Ectodermal cell (in vitro differentiated cells): Measurements from ENCODE around the gene DLX3.

Experiments used
- H3K27ac ChIP-seq: 2 replicates; pipeline ENCODE4 v1.7.0; 2013; ENCODE audit warnings: mild to moderate bottlenecking, low read depth, low read length; ENCODE audit not compliant: insufficient read depth, poor library complexity, severe bottlenecking
- H3K27me3 ChIP-seq: 2 replicates; pipeline ENCODE4 v1.7.0; 2013; ENCODE audit warnings: mild to moderate bottlenecking, low read length; ENCODE audit not compliant: insufficient read depth, control insufficient read depth, poor library complexity, severe bottlenecking
- H3K36me3 ChIP-seq: one replicate; pipeline ENCODE4 v1.7.0; 2013; ENCODE audit warnings: low read length; ENCODE audit not compliant: control insufficient read depth, insufficient read depth
- H3K4me1 ChIP-seq: one replicate; pipeline ENCODE4 v1.7.0; 2013; ENCODE audit warnings: low read length; ENCODE audit not compliant: control insufficient read depth, insufficient read depth
- H3K4me3 ChIP-seq: 2 replicates; pipeline ENCODE4 v1.7.0; 2013; ENCODE audit warnings: low read depth, low read length, control low read depth; ENCODE audit not compliant: insufficient read depth
- H3K9me3 ChIP-seq: 2 replicates; pipeline ENCODE4 v1.7.0; 2013; ENCODE audit warnings: mild to moderate bottlenecking, low read length, moderate library complexity; ENCODE audit not compliant: control insufficient read depth
- WGBS, 2 experiments: methylation state at CpG; one replicate each; pipeline ENCODE4 v1.1.7; 2013; ENCODE audit warnings: missing lambda C conversion rate in 2 of 2; 5-methylcytosine and 5-hydroxymethylcytosine counted together

Gene DLX3

DNA sequence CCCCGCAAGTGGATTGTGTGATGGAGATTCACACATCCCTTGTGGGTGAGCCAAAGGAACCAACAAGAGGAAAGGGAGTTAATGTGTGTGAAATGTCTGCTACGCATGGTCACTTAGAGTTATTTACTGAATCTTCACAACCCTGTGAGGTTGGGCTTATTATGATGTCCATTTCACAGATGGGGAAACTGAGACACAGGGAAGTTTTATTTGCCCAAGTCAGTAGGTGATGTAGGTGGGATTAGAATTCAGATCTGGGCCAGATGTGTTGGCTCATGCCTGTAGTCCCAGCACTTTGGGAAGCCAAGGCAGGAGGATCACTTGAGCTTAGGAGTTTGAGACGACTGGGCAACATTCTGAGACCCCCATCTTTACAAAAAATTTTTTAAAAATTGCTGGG, 37.7 kb downstream of the DLX3 start:
- WGBS, 2 experiments = 89 to 95% methylated on average over 3 of the region's 3 CpGs
- Histone ChIP-seq H3K9me3 (no peaks in the 10 kb centered on the region), H3K27ac (no peak overlapping the region), H3K27me3 (peaks cover 12% of the 10 kb centered on the region), H3K36me3 (no peaks in the 10 kb centered on the region), H3K4me3 (no peak overlapping the region), H3K4me1 (peaks cover 1% of the 10 kb centered on the region)

DNA sequence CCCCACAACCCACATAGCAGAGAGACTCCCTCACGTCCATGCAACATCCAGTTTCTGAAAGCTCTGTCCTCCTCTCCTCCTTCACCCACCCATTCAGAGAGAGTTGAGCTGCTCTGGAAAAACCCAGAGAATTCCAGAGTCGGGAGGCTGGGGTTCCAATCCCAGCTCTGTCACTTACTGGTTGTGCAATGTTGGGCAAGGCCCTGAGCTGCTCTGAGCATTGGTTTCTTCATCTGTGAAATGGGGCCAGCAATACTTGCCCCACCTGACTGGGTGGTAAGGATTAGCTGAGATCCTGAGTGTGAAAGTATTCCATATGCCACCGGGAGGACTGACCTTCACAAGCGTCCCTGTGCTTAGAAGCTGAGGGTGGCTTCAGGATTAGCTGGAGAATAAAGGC, 38.2 kb downstream of the DLX3 start:
- no peak overlapping the region for H3K27ac ChIP-seq
- H3K27me3 ChIP-seq = peaks cover 6% of the 10 kb centered on the region
- no peaks in the 10 kb centered on the region for H3K36me3 ChIP-seq
- no peaks in the 10 kb centered on the region for H3K4me1 ChIP-seq
- 56 to 57% methylated on average over 4 of the region's 4 CpGs for WGBS, 2 experiments
- H3K9me3 ChIP-seq = no peaks in the 10 kb centered on the region
- H3K4me3 ChIP-seq = no peak overlapping the region

DNA sequence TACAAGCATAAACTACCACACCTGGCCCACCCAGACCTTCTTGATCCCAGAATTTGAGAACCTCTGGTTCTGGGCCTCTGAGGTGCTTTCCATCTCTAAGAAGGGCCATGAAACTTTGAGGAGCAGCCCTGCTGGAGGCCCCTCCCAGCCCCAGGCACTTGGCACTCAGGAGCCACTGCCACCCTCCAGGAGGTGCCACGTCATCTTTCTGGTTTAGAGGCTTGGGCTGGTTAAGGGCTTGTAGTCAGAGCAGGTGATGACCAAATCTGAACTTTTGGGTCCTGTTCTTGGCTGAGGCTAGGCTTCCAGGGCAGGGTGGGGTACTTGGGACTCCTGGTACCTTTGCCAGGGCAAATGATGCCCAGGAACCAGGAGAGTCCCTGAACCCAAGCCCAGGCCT, 39.9 kb downstream of the DLX3 start:
- Histone ChIP-seq H3K9me3 (no peaks in the 10 kb centered on the region), H3K27me3 (no peaks in the 10 kb centered on the region), H3K4me3 (no peak overlapping the region), H3K4me1 (no peaks in the 10 kb centered on the region), H3K36me3 (no peaks in the 10 kb centered on the region), H3K27ac (no peak overlapping the region)
- WGBS, 2 experiments = 85 to 88% methylated on average over 1 of the region's 1 CpG

DNA sequence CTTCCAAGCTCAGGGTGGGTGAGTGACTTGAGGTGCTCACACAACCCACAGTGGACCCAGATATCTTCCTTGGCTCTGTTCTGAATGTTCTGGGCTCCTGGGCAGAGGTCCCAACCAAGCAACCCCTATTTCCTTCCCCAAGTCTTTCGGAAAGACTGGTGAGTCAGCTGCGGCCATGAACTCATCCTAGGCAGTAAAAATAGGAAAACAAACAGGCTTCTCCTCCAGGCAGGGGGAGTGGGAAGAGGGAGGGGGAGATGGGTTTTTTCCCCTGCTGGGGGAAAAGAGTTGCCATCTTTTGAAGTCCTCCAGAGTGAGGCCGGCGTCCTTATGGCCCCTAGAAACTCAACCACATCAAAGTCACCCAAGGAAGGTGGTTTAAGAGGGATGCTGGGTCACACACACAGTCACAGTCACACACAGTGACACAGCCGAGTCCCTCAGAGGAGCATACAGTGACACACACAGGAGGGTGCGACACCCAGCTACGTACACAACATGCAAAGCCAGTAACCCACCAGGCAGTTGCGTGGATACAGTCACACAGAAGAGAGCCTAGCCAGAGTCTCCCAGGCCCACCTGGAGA, 42.0 kb downstream of the DLX3 start:
- 78 to 86% methylated on average over 8 of the region's 8 CpGs for WGBS, 2 experiments
- Histone ChIP-seq H3K27me3 (no peaks in the 10 kb centered on the region), H3K27ac (no peak overlapping the region), H3K4me1 (no peaks in the 10 kb centered on the region), H3K36me3 (no peaks in the 10 kb centered on the region), H3K4me3 (no peak overlapping the region), H3K9me3 (no peaks in the 10 kb centered on the region)

DNA sequence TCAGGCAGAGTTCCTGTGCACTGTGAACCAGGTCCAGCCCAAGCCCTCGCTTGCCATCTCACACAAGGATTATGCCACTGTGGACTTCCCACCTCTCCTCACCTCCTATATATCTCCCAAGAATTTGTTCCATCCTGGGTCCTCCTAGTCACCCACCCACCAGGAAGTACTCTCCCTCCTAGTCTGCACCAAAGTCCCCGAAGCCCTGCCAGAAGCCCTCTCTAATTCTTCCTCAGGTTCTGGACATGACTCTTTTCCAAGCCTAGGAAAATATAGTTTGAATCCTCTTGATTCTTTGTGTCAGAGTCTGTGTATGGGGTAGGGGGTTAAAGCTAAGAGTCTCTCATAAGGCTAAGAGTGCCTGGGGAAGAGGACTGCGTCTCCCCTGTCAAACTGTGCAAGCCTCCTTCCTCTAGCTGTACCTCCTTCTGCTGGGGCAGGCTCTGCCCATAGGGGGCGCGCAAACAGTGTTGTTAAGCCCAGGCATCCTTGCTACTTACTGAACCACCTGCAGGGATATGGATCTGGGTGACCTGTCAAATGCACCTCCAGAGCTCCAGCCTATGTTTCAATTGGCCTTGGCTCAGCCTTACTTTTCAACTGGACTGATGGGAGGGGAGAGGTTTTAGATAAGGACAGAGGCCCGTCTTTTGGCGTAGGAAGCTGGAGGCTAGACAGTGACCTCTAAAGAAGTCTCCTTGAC, 42.7 kb downstream of the DLX3 start:
- WGBS, 2 experiments = 46 to 52% methylated on average over 7 of the region's 7 CpGs
- H3K27ac ChIP-seq = no peak overlapping the region
- H3K27me3 ChIP-seq = no peaks in the 10 kb centered on the region
- H3K4me3 ChIP-seq = no peak overlapping the region
- no peaks in the 10 kb centered on the region for H3K9me3 ChIP-seq
- H3K4me1 ChIP-seq = no peaks in the 10 kb centered on the region
- no peaks in the 10 kb centered on the region for H3K36me3 ChIP-seq

DNA sequence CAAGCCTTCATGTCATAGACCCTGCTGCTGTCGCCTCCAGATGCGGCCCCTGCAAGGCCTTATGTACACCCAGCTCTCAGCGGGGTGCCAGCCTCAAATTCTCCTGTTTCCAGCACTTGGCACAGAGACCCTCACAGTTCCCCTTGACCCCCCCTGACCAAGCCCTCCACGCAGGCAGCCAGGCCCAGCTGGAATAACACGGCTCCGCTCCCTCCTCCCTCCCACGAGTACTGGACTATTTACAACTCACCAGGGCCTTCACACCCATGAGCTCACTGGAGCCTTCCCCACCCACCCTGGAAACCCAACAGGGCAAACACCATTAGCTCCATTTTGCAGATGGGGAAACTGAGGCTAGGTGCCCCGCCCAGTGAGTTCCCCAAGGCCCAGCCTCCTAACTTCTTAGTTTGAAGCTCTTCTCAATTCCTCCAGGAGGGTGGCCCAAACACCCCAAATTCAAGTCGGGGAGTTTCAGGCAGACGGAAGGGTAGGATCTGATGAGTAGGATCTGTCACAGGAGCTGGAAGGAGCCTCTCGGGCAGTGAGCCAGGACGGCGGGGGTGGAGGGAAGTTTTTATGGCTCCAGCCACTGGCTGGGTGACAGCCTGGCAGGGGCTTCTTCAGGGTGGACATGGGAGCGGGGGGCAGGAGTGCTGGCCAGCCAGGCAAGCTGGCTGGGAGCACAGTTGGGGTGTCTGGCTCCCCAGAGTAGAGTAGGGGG, 43.5 kb downstream of the DLX3 start:
- 87% methylated on average over 14 of the region's 14 CpGs for WGBS, 2 experiments
- Histone ChIP-seq H3K9me3 (no peaks in the 10 kb centered on the region), H3K4me1 (no peaks in the 10 kb centered on the region), H3K4me3 (no peak overlapping the region), H3K27me3 (no peaks in the 10 kb centered on the region), H3K27ac (no peak overlapping the region), H3K36me3 (no peaks in the 10 kb centered on the region)

DNA sequence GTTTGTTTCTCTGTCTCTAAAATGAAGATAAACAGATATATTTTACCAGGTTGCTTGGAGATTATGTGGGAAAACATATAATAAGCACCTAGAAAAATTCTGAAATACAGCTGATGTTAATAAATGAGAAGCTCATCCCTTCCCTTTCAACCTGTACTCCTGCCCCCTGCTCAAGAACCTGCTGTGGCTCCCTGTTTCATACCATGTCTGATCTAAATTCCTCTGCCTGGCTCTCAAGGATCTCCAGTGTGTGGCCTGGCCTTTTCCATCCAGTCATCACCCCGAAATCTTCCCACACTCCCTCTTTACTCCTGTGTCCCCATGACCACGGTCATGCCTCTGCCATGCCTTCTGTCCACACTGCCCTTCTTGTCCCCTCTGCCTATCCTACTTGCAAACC, 45.4 kb downstream of the DLX3 start:
- WGBS, 2 experiments = 88% methylated on average over 2 of the region's 2 CpGs

DNA sequence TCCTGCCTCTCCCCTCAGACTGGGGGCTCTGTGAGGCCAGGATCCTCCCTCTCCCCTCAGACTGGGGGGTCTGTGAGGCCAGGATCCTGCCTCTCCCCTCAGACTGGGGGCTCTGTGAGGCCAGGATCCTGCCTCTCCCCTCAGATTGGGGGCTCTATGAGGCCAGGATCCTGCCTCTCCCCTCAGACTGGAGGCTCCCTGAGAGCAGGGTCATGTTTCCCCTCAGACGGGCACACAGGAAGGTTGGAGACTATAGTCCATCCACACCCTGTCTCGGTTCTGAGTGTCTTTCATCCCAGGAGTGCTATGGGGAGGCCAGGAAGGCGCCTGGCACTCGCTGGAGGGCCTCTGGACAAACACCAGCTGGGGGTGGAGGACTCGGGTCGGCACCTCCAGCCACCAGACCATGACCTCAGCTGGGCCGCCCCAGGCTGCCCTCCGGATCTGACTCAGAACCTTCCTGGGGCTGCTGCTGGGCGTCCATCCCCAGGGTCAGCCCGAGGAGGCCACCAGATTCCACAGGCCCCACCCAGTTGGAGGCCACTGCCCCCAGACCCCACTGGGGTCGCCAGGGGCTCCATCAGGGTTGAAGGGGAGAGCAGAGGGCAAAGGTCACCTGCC, 48.0 kb downstream of the DLX3 start:
- H3K4me3 ChIP-seq = no peak overlapping the region
- 89 to 93% methylated on average over 11 of the region's 11 CpGs for WGBS, 2 experiments
- H3K27ac ChIP-seq = no peak overlapping the region
- H3K9me3 ChIP-seq = no peaks in the 10 kb centered on the region
- peaks cover 15% of the 10 kb centered on the region for H3K4me1 ChIP-seq
- H3K36me3 ChIP-seq = no peaks in the 10 kb centered on the region
- no peaks in the 10 kb centered on the region for H3K27me3 ChIP-seq

More for the DNA sequence above, 45.4 kb downstream of the DLX3 start:
- Histone ChIP-seq H3K4me1 (peaks cover 7% of the 10 kb centered on the region), H3K27me3 (no peaks in the 10 kb centered on the region), H3K27ac (no peak overlapping the region), H3K36me3 (no peaks in the 10 kb centered on the region), H3K9me3 (no peaks in the 10 kb centered on the region), H3K4me3 (no peak overlapping the region)

DNA sequence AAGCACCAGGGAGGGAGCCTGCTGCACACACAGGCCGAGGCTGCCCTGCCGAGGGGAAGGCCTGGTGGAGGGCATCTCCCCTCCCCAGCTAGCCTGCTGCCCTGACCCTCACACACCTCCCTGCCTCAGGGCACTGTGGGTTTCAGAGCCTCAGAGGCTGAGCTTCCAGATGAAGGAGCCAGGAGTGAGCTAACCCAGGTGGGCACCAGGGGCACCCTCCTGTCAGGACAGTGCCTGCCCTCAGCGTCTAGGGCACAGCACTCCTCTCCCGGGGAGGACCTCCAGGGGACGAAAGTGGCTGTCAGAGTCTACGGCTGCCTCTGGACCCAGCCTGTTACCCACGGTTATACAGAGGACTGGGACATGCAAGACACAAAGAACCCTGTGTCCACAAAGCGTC, 48.8 kb downstream of the DLX3 start:
- no peaks in the 10 kb centered on the region for H3K27me3 ChIP-seq
- H3K4me3 ChIP-seq = no peak overlapping the region
- H3K4me1 ChIP-seq = peaks cover 15% of the 10 kb centered on the region
- H3K9me3 ChIP-seq = no peaks in the 10 kb centered on the region
- no peaks in the 10 kb centered on the region for H3K36me3 ChIP-seq
- no peak overlapping the region for H3K27ac ChIP-seq
- WGBS, 2 experiments = 81 to 85% methylated on average over 8 of the region's 8 CpGs

DNA sequence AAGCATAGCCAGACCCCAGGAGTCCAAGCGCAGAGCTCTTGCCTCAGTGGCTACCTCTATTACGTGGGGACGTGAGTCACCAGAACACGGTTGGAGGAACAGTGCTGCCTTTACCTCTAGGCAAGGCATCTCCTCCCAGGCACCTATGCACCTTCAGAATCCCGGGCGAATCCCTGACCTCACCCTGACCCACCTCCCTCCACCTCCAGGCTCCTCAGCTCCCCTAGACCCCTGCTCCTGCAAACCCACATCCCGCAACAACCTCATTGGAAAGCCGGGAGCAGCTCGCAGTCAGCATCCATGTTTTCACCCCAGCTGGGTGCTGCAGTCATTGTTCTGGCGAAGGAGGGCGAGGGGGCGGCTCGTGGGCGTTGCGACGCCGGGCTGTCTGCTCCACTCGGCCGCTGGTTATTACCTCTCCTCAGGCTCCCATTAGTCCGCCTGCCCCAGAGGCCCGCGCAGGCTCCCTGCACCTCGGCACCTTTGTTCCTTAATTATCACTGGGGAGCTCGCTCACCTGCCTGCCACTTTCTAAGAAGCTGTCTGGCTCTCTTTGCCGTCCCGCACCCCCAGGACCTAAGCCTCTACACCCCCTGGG, 50.7 kb downstream of the DLX3 start:
- Histone ChIP-seq H3K27ac (no peak overlapping the region), H3K9me3 (no peaks in the 10 kb centered on the region), H3K27me3 (no peaks in the 10 kb centered on the region), H3K4me1 (peaks cover 15% of the 10 kb centered on the region), H3K4me3 (no peak overlapping the region), H3K36me3 (no peaks in the 10 kb centered on the region)
- WGBS, 2 experiments = 47 to 50% methylated on average over 26 of the region's 26 CpGs
